Sigmoid colon (tissue), 4 donors: ENCODE measurements around the gene POGK.

ENCODE experiments used
- EP300 ChIP-seq, 4 donors: sonication (generic); formaldehyde crosslinking; IDR thresholded peaks; one replicate each; pipeline ENCODE4 v1.6.1; 2017; ENCODE audit warnings: antibody characterized with exemption in 4 of 4
- TF ChIP-seq, protein P1 (sequence below), 4 experiments: fragments of 450-650 bp in 3 of 4; fragments of 200-600 bp in 1 of 4; IDR thresholded peaks; one replicate each; pipeline ENCODE4 v1.5.1; 2016 to 2019; ENCODE audit warnings: antibody characterized with exemption in 4 of 4, mild to moderate bottlenecking in 3 of 4, moderate library complexity in 2 of 4

DNA sequence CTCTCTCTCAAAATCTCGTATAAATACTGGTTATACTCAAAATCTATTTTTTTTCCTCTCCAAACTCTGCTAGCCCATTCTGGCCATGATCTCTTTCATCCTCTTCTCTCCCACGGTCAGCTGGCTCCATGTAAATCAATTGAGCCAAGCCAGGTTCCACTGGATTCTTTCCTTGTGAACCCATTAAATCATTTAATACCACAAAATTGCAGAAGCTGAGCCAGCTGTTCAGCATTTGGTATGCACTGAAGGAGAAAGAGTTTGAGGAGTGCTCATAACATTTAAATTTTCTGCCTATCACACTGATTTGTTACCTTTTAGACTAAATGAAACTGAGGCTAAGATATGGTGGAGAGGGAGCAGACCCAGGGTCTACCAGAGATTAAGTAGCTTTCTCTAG is 65.9 kb downstream of the POGK start:
- TF ChIP-seq, protein P1, sequence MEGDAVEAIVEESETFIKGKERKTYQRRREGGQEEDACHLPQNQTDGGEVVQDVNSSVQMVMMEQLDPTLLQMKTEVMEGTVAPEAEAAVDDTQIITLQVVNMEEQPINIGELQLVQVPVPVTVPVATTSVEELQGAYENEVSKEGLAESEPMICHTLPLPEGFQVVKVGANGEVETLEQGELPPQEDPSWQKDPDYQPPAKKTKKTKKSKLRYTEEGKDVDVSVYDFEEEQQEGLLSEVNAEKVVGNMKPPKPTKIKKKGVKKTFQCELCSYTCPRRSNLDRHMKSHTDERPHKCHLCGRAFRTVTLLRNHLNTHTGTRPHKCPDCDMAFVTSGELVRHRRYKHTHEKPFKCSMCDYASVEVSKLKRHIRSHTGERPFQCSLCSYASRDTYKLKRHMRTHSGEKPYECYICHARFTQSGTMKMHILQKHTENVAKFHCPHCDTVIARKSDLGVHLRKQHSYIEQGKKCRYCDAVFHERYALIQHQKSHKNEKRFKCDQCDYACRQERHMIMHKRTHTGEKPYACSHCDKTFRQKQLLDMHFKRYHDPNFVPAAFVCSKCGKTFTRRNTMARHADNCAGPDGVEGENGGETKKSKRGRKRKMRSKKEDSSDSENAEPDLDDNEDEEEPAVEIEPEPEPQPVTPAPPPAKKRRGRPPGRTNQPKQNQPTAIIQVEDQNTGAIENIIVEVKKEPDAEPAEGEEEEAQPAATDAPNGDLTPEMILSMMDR (IDR thresholded peaks at IDR 0.05) = no peak
- no peak for TF ChIP-seq EP300 (IDR thresholded peaks at IDR 0.05)
